ENCODE results near the gene SLC40A1.

SLC40A1 gene

GRCh38 chr2:189534854-189535832, 45.4 kb downstream of the SLC40A1 start:
- DNase-seq: no peak

- no peak for DNase-seq
These were observed 47.1 kb downstream of the SLC40A1 start for GRCh38 chr2:189533288-189534035.

GRCh38 chr2:189530965-189531637, 49.5 kb downstream of the SLC40A1 start:
- DNase-seq: no peak

DNA sequence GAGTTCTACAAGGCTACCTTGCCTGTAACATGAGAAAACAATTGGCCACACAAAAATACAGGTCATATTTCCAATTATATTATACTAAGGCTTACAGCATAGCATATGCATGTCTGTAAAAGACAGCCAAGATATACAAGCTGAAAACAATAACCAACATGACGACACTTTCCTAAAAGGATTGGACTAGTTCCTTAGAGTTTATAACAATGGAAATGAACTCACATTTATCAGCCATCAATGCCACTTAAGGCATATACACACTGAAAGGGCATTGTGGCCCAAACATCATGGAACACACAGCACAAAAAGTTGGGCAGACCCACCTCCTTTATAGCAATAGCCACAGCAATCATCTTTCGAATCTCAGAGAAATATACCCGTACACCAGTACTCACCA, 52.0 kb downstream of the SLC40A1 start:
- no peak for DNase-seq

- no peak for DNase-seq
These were observed 52.6 kb downstream of the SLC40A1 start for GRCh38 chr2:189527812-189528592.

- no peak for DNase-seq
These were observed 53.4 kb downstream of the SLC40A1 start for GRCh38 chr2:189527041-189527750.

DNA sequence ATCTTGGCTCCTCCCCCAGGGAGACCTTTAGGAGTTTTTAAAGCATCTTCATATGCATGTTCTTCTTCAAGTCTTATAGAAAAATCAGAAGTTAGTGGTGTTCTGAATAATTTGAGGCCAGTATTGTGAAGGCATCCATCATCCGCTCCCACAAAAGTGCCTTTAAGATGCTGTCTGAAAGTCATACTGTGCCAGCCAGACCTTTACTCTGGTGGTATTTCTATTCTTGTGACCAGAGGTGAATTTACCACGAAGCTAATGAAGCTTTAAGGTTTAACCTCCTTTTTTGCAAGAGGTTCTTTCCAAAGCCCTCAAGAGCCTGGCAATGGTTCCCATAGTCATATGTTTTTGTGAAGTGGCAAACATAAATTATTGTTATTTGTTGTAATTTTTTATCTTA, 54.3 kb downstream of the SLC40A1 start:
- no peak for DNase-seq

DNA sequence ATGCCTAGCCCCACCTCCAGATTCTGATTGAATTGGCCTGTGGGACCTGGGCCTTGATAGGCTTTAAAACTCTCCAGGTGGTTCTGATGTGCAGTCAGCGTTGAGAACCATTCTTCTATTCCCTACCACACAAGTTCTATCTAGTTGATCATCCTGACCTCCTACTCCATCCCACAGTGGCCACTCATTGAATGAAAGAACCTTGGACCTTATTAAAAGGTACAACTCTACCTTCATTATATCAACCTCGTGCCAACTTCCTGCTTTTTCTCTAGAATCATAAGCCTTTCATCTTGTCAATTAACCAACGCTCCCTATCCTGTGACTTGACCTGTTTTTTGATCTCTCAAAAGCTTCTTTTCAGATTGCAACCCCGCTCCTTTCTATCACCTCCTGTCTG, 55.8 kb downstream of the SLC40A1 start:
- DNase-seq: no peak

DNA sequence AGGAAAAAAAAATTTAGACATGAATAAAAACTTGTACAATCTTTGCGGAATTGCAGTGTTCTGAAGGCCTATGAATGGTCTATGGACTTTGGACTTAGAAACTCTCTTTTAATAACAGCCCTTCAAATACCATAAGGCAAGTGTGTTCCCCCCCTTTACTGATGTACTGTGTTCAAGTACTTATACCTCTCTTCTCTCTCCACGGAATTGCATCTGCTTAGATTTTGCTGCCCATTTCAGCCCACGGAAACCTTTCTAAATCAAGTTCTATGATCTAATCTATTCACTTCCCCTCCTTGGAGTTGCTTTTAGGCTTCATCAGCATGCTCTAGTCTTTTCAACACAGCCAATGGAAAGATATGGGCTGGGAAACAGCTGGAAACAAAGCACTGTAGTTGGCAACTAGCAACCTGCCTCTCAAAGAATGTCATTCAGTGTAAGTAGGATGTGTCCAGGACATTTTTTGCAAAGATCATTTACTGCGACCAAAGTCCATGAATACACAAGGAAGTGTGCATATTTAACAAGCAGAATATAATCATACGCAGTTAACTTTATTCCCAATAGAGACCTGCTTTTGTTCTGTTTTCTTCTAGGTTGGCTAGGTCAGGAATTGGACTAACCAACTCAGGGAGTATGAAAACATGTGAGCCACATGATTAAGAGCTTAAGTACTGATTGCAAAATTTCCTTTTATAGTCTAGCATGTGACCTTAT, 58.0 kb downstream of the SLC40A1 start:
- no peak for DNase-seq

- no peak for DNase-seq
These were observed 58.7 kb downstream of the SLC40A1 start for GRCh38 chr2:189521699-189522434.

- no peak for DNase-seq
These were observed 60.8 kb downstream of the SLC40A1 start for GRCh38 chr2:189519631-189520387.

- no peak for DNase-seq
These were observed 62.6 kb downstream of the SLC40A1 start for GRCh38 chr2:189517847-189518535.

DNA sequence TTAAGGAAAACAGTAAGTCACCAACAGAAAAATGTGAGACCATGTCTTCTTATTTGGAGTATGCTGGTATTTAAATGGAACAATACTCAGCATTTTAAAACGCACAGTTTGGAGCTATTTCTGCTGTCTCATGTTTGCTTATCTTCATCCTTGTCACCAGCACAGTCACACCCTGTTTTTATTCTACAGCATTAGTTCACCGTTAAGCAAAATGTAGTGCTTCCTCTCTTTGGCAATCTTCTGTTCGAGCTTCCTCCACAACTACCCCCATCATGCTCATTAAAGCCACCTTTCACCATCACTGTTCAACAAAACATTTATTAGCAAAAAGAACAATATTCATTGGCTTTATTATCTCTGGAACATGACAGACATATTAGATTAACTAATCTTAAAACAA, 64.0 kb downstream of the SLC40A1 start:
- peak; percentile 18 for DNase-seq

DNA sequence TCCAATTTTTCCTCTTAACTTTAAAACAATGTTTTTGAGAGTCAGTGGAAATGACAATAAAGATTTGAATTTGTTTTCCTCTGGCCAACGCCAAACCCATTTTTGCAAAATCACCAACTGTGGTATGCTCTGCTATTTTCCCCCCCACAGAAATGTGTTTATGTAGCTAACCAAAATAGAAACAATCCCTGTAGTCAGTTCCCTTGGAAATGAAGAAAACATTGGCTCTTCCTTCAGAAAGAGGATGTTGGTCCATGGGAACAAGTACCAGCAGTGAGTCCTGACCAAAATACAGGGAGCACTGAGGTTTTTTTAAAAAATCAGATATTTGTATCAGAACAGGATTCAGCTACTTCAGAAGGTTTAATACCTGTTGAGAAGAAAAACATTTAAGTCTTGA, 65.3 kb downstream of the SLC40A1 start:
- DNase-seq: no peak

DNA sequence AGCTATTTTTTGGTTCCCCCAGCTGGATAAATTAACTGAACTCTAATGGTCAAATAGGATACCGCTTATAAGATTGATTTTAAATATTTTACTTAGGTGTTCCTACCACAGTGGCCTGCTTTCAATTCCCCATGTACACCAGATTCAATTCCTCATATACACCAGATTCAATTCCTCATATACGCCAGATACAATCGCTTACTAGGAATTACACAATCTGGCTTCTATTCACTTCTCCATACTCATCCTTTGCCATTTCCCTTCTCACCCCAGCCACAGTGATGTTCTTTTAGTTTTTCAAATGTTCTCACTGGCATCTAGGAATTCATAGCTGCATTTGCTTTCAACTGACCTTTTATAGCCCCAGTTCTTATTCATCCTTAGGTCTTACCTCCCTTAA, 66.5 kb downstream of the SLC40A1 start:
- DNase-seq: no peak

DNA sequence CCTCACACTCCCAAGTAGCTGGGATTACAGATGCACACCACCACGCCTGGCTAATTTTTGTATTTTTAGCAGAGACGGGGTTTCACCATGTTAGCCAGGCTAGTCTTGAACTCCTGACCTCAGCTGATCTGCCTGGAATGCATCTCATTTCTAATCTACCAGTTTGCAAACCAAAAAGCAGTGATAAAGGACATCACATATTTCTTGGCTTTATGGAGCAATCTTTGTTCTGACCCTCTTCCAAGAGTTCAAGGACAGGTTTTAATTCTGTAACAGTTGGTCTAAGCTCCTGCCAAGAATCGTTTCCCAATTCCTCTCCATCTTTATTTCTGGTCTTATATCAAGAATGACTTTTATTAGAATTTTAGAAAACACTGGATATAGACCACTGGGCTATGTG, 67.7 kb downstream of the SLC40A1 start:
- no peak for DNase-seq

GRCh38 chr2:189511960-189512319, 68.6 kb downstream of the SLC40A1 start:
- no peak for DNase-seq

DNA sequence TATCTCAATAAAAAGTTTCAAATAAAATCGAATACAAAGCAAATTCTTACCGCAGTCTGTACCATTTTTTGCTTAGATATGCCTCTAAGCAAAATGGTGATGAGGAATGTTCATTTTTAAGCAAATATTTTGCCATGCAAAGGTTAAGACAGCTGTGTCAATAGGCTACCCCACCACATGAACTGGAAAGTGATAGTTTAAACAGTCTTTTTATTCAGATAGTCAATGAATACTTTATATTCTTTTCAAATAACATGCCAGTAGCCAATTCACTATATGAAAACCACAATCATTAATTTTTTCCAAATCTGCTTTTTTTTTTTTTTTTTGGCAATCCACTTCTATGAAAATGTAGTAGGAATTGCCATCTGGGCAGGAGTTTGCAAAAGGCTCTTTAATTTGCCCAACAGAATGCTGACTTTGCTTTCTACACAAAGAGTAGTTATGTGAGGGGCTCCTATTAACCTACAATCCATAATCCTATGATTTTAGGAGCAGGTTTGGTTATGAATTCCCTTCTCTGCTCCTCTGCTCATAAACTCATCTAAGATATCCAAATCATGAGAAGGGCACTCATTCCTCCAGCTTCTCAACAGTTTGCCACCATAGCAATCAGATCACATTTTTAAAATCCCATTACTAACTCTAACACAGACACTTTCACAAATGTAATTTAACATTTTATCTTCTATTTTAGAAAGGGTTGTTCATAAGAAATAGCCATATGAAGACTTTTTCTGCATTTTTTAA, 69.2 kb downstream of the SLC40A1 start:
- no peak for DNase-seq

Measured in GF-D8 (cell line).